ENCODE results near the gene SPINK13.
"Not testable (repeated sequence)": the region's sequence is repeated elsewhere in the genome, so short reads cannot be mapped to it uniquely, and the experiment has no call there.

SPINK13 gene

DNA sequence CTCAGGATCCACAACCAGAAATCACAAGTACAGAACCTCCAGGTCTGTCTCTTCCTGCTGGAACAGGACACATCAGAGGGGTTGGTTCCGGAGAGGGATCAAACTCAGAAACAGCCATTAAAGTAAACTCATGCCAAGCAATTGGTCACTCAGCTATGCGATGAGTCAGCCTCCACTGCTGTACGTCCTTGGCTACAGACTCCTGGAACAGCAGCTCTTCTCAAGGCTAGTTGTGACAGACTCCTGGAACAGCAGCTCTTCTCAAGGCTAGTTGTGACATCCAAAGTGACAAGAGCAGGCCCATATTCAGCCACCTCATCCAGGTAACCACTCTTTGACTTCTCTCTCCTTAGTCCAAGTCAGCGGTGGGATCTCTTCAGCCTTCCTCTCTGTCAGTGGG, at the start of gene SPINK13:
TSS of gene SPINK13 (plus strand) at position 229 of the 400 bp plus-strand sequence. CDS start 1,279 bp downstream, outside the sequence.
- DNase-seq (ENCODE audit: low spot score) = no peak

DNA sequence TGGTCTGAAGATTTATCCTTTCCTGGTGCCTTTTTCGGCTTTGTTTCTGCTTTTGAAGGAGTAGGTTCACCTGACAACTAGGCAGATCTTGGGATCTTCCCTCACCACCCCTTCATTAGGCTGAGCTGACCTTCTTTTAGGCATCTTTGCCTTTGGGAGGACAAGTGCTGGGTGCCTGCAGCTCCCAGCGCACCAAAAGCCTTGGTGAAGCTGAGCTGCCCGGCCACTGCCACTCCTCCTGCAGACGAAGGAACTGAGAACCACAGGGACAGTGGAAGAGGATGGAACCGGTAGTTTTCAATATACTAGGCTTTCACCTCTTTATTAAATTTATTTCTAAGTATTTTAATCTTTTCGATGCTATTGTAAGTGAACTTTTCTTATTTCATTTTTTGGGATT, 47.1 kb upstream of the SPINK13 start:
- DNase-seq (ENCODE audit: low spot score) = no peak

GRCh38 chr5:148224117-148224742, 44.4 kb upstream of the SPINK13 start:
- no peak for DNase-seq (ENCODE audit: low spot score)

DNA sequence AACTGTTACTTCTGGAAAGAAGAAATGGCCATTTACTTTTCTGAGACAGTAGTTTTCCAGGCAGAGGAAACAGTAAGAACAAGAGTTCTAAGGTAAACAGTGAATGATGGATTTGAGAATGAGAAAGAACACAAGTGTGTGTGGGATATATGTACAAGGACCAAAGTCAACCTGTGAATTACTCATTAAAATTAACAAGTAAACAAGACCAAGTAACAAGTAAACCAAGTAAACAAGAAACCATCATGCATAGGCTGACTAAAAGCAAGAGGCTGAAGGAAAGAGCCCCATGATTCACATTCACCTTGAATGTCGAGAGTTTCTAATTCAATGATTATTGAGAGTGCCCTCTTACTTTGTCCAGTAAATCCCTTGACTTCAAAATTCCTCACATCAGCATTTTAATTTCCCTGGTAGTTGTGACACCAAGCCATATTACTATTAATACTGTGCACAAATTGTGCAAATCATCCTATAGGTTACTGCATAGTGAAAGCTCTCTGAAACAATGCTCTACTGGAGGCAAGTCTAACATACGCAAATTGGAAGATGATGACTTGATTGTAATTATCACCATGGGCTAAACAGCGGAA, 40.1 kb upstream of the SPINK13 start:
- DNase-seq (ENCODE audit: low spot score) = no peak

- no peak for DNase-seq (ENCODE audit: low spot score)
Measured at GRCh38 chr5:148229840-148230239, 38.8 kb upstream of the SPINK13 start.

- DNase-seq (ENCODE audit: low spot score) = no peak
Measured at GRCh38 chr5:148230240-148230639, 38.4 kb upstream of the SPINK13 start.

- DNase-seq (ENCODE audit: low spot score) = no peak
Measured at GRCh38 chr5:148237785-148238417, 30.7 kb upstream of the SPINK13 start.

DNA sequence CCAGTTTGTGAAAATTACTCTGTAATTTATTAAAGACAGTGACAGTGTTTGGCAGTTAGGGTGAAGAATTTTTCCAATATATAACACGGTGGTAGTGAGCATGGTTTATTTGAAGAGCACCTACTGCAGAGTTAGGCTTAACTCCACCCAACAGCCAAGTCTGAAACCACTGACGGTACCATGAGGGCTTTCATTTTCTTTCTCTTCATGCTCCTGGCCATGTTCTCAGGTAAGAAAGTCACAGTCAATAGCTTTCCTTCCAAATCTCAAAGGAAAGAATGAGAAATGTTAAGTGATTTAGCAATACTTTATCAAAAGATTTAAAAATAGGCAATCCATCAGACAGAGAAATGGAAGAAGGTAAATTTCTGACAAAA, 30.2 kb upstream of the SPINK13 start, which contains the start of gene MARCOL:
TSS of gene MARCOL (plus strand) at position 108 of the 377 bp plus-strand sequence. CDS start at position 181, 73 bp downstream.
- DNase-seq (ENCODE audit: low spot score) = no peak

DNA sequence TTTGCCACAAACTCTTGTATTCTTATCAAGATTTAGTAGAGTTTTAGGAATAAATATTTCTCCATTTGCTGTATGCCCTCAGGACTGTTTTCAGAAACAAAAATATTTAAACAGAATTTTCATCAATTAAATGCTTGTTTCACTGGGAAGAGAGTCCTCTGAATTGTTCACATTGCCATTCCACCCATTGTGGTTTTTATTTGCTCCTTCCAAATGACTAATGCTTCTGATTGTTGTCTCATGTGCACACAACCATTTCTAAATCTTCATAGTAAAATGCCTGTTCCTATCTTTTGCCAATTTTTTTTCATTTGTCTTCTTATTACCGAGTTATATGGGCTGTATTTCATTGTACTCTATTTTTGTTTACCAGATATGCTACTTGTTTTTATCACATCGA, 19.7 kb upstream of the SPINK13 start:
- DNase-seq (ENCODE audit: low spot score) = no peak

- no peak for DNase-seq (ENCODE audit: low spot score)
Measured at GRCh38 chr5:148255456-148255855, 13.1 kb upstream of the SPINK13 start.

GRCh38 chr5:148259288-148259687, 9.3 kb upstream of the SPINK13 start:
- no peak for DNase-seq (ENCODE audit: low spot score)

DNA sequence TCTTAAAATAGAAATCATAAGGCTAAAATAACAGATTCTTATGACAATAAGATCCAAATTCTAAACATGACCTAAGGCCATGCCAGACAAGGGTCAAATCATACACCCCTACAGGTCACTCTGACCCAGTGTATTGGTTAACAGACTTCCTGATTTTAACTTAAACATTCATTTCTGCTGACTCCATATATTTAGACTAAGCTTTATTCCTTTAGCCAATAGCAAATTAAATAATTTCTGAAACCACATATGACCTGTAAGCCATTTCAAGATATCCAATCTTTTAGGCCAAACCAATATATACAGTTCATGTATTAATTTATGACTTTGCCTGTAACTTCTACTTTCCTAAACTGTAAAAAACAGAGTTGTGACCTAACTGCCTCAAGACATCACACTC, 7.4 kb upstream of the SPINK13 start:
- no peak for DNase-seq (ENCODE audit: low spot score)

DNA sequence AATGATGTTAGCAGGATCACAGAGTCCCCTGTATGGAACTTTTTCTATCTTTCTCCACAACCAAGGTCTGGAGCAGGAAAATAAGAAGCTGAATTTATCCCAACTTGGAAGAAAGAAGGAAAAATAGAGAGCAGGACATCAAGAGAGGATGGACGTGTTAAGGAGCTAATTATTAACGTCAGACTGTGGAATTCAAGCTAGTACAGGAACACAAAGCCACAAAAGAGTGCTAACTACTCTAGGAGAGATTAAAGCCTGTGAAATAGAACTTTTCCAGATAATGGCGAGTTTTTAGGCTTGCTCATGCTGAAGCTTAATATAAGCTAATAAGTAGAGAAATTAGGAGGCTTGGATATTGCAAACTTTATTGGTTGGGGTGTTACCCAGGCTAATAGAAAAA, 632 bp upstream of the SPINK13 start:
- no peak for DNase-seq (ENCODE audit: low spot score)

- DNase-seq (ENCODE audit: low spot score) = not testable (repeated sequence)
Measured at GRCh38 chr5:148275129-148275528, 6.5 kb downstream of the SPINK13 start.

GRCh38 chr5:148280893-148281292, 12.3 kb downstream of the SPINK13 start:
- not testable (repeated sequence) for DNase-seq (ENCODE audit: low spot score)

DNA sequence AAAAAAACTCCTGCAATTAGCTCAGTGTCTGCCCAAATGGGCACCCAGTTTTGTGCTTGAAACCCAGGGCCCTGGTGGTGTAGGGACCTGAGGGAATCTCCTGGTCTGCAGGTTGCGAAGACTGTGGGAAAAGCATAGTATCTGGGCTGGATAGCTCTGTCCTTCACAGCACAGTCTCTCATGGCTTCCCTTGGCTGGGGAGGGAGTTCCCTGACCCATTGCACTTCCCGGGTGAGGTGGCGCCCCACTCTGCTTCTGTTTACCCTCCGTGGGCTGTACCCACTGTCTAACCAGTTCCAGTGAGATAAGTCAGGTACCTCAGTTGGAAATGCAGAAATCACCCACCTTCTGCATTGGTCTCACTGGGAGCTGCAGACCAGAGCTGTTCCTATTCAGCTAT, 12.7 kb downstream of the SPINK13 start:
- not testable (repeated sequence) for DNase-seq (ENCODE audit: low spot score)

GRCh38 chr5:148290271-148291195, 21.9 kb downstream of the SPINK13 start:
- DNase-seq (ENCODE audit: low spot score) = peak; percentile 5

DNA sequence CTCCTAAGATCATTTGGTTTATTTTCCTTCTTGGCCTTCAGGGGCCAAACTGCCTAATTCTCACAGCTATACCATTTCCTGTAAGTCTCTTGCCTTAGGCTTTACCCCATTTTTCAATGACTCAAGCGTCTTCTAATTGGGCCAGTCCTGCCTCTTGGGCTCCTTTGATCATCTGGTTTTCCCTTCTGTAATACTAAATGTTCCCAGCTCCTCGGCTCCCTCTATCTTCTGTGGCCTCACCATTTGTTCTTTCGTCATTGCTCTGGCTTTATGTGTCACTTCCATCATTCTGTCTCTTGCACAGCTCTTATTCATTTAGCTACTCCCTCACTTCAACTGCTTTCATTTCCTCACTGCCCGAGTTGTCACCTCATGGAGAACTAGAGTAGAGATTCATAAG, 29.1 kb downstream of the SPINK13 start:
- no peak for DNase-seq (ENCODE audit: low spot score)

GRCh38 chr5:148306446-148306845, 37.9 kb downstream of the SPINK13 start:
- DNase-seq (ENCODE audit: low spot score) = no peak

DNA sequence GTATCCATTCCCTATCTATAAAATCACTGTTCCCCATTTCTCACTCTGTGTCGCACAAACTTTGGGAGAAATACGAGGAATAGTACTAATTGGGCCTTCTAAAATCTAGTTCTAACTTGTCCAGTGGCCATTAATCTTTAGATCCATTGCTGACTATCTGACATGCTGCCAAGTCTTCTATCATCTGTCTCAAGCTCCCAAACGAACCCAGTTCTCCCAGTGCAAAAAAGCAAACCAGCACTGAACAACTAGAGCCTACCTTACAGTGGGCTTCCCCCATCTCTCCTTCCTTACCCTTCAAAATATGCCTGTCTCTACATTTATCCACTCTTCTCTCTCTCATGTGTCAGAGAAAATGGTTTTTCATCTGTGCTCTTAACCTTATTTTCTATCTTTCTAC, 40.4 kb downstream of the SPINK13 start:
- no peak for DNase-seq (ENCODE audit: low spot score)

DNA sequence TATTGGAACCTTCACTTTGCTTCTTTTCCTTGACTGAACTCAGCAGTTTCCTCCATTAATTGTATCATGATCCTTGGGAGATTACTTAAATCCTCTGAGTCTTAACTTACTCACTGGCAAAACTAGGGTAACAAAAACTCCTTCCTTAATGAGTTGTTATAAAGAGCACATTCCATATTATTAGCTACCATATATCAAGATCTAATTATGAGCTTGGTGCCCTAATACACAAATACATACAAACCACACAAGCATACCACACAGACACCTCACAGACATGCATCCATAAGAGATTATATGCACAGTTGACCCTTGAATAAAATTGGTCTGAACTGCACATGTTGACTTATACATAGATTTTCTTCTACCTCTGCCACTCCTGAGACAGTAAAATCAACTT, 41.2 kb downstream of the SPINK13 start:
- no peak for DNase-seq (ENCODE audit: low spot score)

GRCh38 chr5:148311484-148311883, 42.9 kb downstream of the SPINK13 start:
- no peak for DNase-seq (ENCODE audit: low spot score)
